B cell (primary cell): Measurements from ENCODE around the gene LHX6.

ENCODE experiments used
- EZH2 ChIP-seq: IDR thresholded peaks from 2 replicates; pipeline ENCODE4 v1.6.1; 2012; ENCODE audit warnings: borderline replicate concordance, low read depth, mild to moderate bottlenecking, moderate library complexity, low read length; ENCODE audit not compliant: insufficient read depth, poor library complexity, severe bottlenecking
- TF ChIP-seq, protein P1 (sequence below): fragments of 200-600 bp; IDR thresholded peaks from one replicate; pipeline ENCODE4 v1.8.0; 2022; ENCODE audit warnings: antibody characterized with exemption, mild to moderate bottlenecking

- TF ChIP-seq, protein P1, sequence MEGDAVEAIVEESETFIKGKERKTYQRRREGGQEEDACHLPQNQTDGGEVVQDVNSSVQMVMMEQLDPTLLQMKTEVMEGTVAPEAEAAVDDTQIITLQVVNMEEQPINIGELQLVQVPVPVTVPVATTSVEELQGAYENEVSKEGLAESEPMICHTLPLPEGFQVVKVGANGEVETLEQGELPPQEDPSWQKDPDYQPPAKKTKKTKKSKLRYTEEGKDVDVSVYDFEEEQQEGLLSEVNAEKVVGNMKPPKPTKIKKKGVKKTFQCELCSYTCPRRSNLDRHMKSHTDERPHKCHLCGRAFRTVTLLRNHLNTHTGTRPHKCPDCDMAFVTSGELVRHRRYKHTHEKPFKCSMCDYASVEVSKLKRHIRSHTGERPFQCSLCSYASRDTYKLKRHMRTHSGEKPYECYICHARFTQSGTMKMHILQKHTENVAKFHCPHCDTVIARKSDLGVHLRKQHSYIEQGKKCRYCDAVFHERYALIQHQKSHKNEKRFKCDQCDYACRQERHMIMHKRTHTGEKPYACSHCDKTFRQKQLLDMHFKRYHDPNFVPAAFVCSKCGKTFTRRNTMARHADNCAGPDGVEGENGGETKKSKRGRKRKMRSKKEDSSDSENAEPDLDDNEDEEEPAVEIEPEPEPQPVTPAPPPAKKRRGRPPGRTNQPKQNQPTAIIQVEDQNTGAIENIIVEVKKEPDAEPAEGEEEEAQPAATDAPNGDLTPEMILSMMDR, result no peak
- TF ChIP-seq EZH2, result no peak
These were observed 23.6 kb downstream of the LHX6 start for GRCh38 chr9:122205176-122205575.
